OCI-M2 (cell line): ENCODE measurements around the gene ACSF2.

Experiments
- DNase-seq: peaks from one replicate; lab custom pipeline; 2025; ENCODE audit not compliant: unreplicated experiment; lab: John Stamatoyannopoulos, UW

ACSF2 gene

GRCh38 chr17:50498021-50498874 is 72.2 kb downstream of the ACSF2 start:
- no peak for DNase-seq

GRCh38 chr17:50499270-50499669 is 73.3 kb downstream of the ACSF2 start:
- DNase-seq: no peak

GRCh38 chr17:50499721-50500120 is 73.7 kb downstream of the ACSF2 start:
- no peak for DNase-seq

- no peak for DNase-seq
Observed at GRCh38 chr17:50501054-50501453, 75.0 kb downstream of the ACSF2 start.

GRCh38 chr17:50502301-50502990 is 76.4 kb downstream of the ACSF2 start:
- no peak for DNase-seq

- no peak for DNase-seq
Observed at GRCh38 chr17:50505591-50506130, 79.6 kb downstream of the ACSF2 start.

- DNase-seq: no peak
Observed at GRCh38 chr17:50506298-50506697, 80.3 kb downstream of the ACSF2 start.

- DNase-seq: no peak
Observed at GRCh38 chr17:50507871-50508572, 82.0 kb downstream of the ACSF2 start, which contains the start of gene MYCBPAP. TSS of gene MYCBPAP (plus strand) at chr17:50508439. CDS start at chr17:50508675, 236 bp downstream.

- DNase-seq: no peak
Observed at GRCh38 chr17:50508573-50509460, 82.8 kb downstream of the ACSF2 start.

GRCh38 chr17:50511058-50511457 is 85.0 kb downstream of the ACSF2 start:
- DNase-seq: no peak

- DNase-seq: no peak
Observed at GRCh38 chr17:50513495-50513894, 87.5 kb downstream of the ACSF2 start.

GRCh38 chr17:50514388-50514787 is 88.4 kb downstream of the ACSF2 start:
- DNase-seq: no peak

- DNase-seq: no peak
Observed at GRCh38 chr17:50514936-50515702, 89.1 kb downstream of the ACSF2 start.

- DNase-seq: no peak
Observed at GRCh38 chr17:50517011-50517410, 91.0 kb downstream of the ACSF2 start.

- DNase-seq: no peak
Observed at GRCh38 chr17:50517504-50518383, 91.7 kb downstream of the ACSF2 start.

- DNase-seq: no peak
Observed at GRCh38 chr17:50518384-50519023, 92.5 kb downstream of the ACSF2 start.

- no peak for DNase-seq
Observed at GRCh38 chr17:50519141-50519834, 93.3 kb downstream of the ACSF2 start.

GRCh38 chr17:50520483-50520882 is 94.5 kb downstream of the ACSF2 start:
- no peak for DNase-seq
